GM12878 (cell line): Measurements from ENCODE around the gene HOATZ.

Experiments used
- BHLHE40 ChIP-seq, 2 experiments: fragments of 450-650 bp in 1 of 2; IDR thresholded peaks; 2 replicates each; pipeline ENCODE4 v1.6.1; 2011 to 2017; ENCODE audit warnings: low read depth in 2 of 2, borderline replicate concordance in 1 of 2, improper control_type of control experiment in 1 of 2, low read length in 1 of 2, mild to moderate bottlenecking in 1 of 2
- CEBPB ChIP-seq, 2 experiments: fragments of 150-350 bp in 1 of 2; IDR thresholded peaks; 2 replicates each; pipeline ENCODE4 v1.6.1; 2012 to 2014; ENCODE audit warnings: low read depth in 2 of 2, low read length in 2 of 2, borderline replicate concordance in 1 of 2, inconsistent platforms in 1 of 2
- CHD4 ChIP-seq: fragments of 200-600 bp; sonication (generic); IDR thresholded peaks from 2 replicates; pipeline ENCODE4 v1.6.1; 2016; ENCODE audit warnings: mild to moderate bottlenecking
- CTCF ChIP-seq, 3 experiments: IDR thresholded peaks in 2 of 3; conservative IDR thresholded peaks in 1 of 3; 2 replicates each; pipeline ENCODE4 v1.5.1; 2011; ENCODE audit warnings: low read depth in 3 of 3, low read length in 3 of 3, mild to moderate bottlenecking in 3 of 3, control low read depth in 2 of 3, moderate library complexity in 2 of 3, inconsistent platforms in 1 of 3, mixed read lengths in 1 of 3; ENCODE audit not compliant: control insufficient read depth in 2 of 3, insufficient read depth in 1 of 3; ENCODE audit errors: extremely low read depth in 1 of 3
- RCOR1 ChIP-seq: conservative IDR thresholded peaks from 2 replicates; pipeline ENCODE4 v1.6.1; 2012; ENCODE audit warnings: low read depth, low read length, improper control_type of control experiment
- RELA ChIP-seq: fragments of 450-650 bp; IDR thresholded peaks from 2 replicates; pipeline ENCODE4 v1.8.0; 2014; ENCODE audit warnings: borderline replicate concordance; ENCODE audit not compliant: partially characterized antibody
- REST ChIP-seq: IDR thresholded peaks from 2 replicates; pipeline ENCODE4 v1.6.1; 2012; ENCODE audit warnings: mild to moderate bottlenecking, low read depth, low read length
- SIN3A ChIP-seq: IDR thresholded peaks from 2 replicates; pipeline ENCODE4 v1.6.1; 2012; ENCODE audit warnings: low read depth, low read length, improper control_type of control experiment
- SMAD5 ChIP-seq: IDR thresholded peaks from 2 replicates; pipeline ENCODE4 v1.6.1; 2016; ENCODE audit warnings: antibody characterized with exemption, low read depth
- TCF12 ChIP-seq: IDR thresholded peaks from 2 replicates; pipeline ENCODE4 v1.6.1; 2011; ENCODE audit warnings: low read depth, mild to moderate bottlenecking, low read length
- USF1 ChIP-seq: IDR thresholded peaks from 2 replicates; pipeline ENCODE4 v1.6.1; 2011; ENCODE audit warnings: borderline replicate concordance, low read depth, mild to moderate bottlenecking, moderate library complexity, mixed read lengths, low read length; ENCODE audit not compliant: insufficient read depth; ENCODE audit errors: extremely low read length
- ZNF384 ChIP-seq: IDR thresholded peaks from 2 replicates; pipeline ENCODE4 v1.6.1; 2012; ENCODE audit warnings: low read depth, mild to moderate bottlenecking, low read length, improper control_type of control experiment, borderline replicate concordance

- TF ChIP-seq CEBPB (IDR thresholded peaks at IDR 0.05; ENCODE audit: borderline replicate concordance in 1 of 2, low read depth in 2 of 2, low read length in 2 of 2) (no peak), REST (no peak), SIN3A (no peak), RCOR1 (no peak), TCF12 (no peak), ZNF384 (no peak), CHD4 (no peak), USF1 (no peak), BHLHE40 (IDR thresholded peaks at IDR 0.05; ENCODE audit: borderline replicate concordance in 1 of 2, low read depth in 2 of 2, low read length in 1 of 2) (no peak), CTCF (IDR thresholded peaks at IDR 0.05 in 2 of 3, conservative IDR thresholded peaks at IDR 0.05 in 1 of 3; ENCODE audit: control insufficient read depth in 2 of 3, extremely low read depth in 1 of 3, insufficient read depth in 1 of 3, low read depth in 3 of 3, low read length in 3 of 3) (no peak), SMAD5 (no peak), RELA (no peak)
These were observed 24.1 kb upstream of the HOATZ start for GRCh38 chr11:111490496-111490895.
